ENCODE results near the gene C1QTNF5.

GRCh38 chr11:119377112-119377901 is 36.6 kb upstream of the C1QTNF5 start:
- no peak for TF ChIP-seq CTCF (IDR thresholded peaks at IDR 0.05)
- no peak for TF ChIP-seq EZH2 (IDR thresholded peaks at IDR 0.05; ENCODE audit: borderline replicate concordance, insufficient read depth, low read depth, low read length, poor library complexity, severe bottlenecking)

Data from B cell (primary cell).